AG04449 (cell line): ENCODE results near the gene FLAD1.

ENCODE experiments used
- CTCF ChIA-PET: fragments of 350-600 bp; formaldehyde crosslinking; extraction: SDS; loops from one replicate; lab custom pipeline; 2021; ENCODE audit warnings: antibody characterized with exemption; lab: Yijun Ruan, JAX
- POLR2A ChIA-PET: fragments of 400-600, 350-600 bp; formaldehyde crosslinking; extraction: SDS; loops from one replicate; lab custom pipeline; 2020; ENCODE audit warnings: antibody characterized with exemption, inconsistent platforms; lab: Yijun Ruan, JAX
- DNase-seq: peaks from one replicate; pipeline ENCODE4 v3.0.0-alpha.2; 2010; ENCODE audit warnings: low read depth, low spot score
- H3K4me3 ChIP-seq: 2 replicates; pipeline ENCODE4 v1.5.1; 2011; ENCODE audit warnings: low read depth, mild to moderate bottlenecking, control low read depth, low read length
- CTCF ChIP-seq: IDR thresholded peaks from one replicate; pipeline ENCODE4 v1.5.1; 2011; ENCODE audit warnings: mild to moderate bottlenecking, moderate library complexity, low read length, control low read depth, inconsistent platforms; ENCODE audit not compliant: insufficient read depth; ENCODE audit errors: missing control alignments

FLAD1 gene

GRCh38 chr1:155006601-155007101, 23.5 kb downstream of the FLAD1 start:
- ChIA-PET CTCF (interaction anchor here (1.0 to 17.2 kb wide), 3 partner anchors 12 to 53 kb away, joined by 4 to 244 read pairs (median 4); partner anchors contain the start of gene PYGO2), POLR2A (no interaction called here)
- no peak for TF ChIP-seq CTCF
- H3K4me3 ChIP-seq = no peak overlapping the region
- no peak for DNase-seq

- no peak for TF ChIP-seq CTCF
- POLR2A ChIA-PET = no interaction called here
- no peak for DNase-seq
- H3K4me3 ChIP-seq = no peak overlapping the region
- CTCF ChIA-PET = interaction anchor here (0.8 to 17.2 kb wide), 6 partner anchors 8 to 78 kb away, joined by 3 to 244 read pairs (median 4); partner anchors contain the start of gene ADAM15
Measured at GRCh38 chr1:155007251-155007828, 24.2 kb downstream of the FLAD1 start.

GRCh38 chr1:155008015-155008941, 25.1 kb downstream of the FLAD1 start:
- ChIA-PET CTCF (interaction anchor here (0.8 to 17.2 kb wide), 6 partner anchors 9 to 77 kb away, joined by 3 to 244 read pairs (median 4); partner anchors contain the start of genes ADAM15 and SHC1), POLR2A (no interaction called here)
- no peak for DNase-seq
- no peak for TF ChIP-seq CTCF
- no peak overlapping the region for H3K4me3 ChIP-seq

- TF ChIP-seq CTCF = no peak
- ChIA-PET POLR2A (interaction anchor here (0.7 kb wide), 1 partner anchor 15 kb away, joined by 4 read pairs; the partner anchor contains the start of gene LENEP), CTCF (interaction anchor here (1.2 to 17.2 kb wide), 3 partner anchors 10 to 76 kb away, joined by 3 to 244 read pairs (median 7); partner anchors contain the start of gene SHC1)
- no peak overlapping the region for H3K4me3 ChIP-seq
- no peak for DNase-seq
Measured at GRCh38 chr1:155009221-155009711, 26.1 kb downstream of the FLAD1 start.

GRCh38 chr1:155009742-155010141, 26.6 kb downstream of the FLAD1 start:
- TF ChIP-seq CTCF = no peak
- H3K4me3 ChIP-seq = no peak overlapping the region
- ChIA-PET CTCF (interaction anchor here (1.3 to 17.2 kb wide), 3 partner anchors 9 to 82 kb away, joined by 3 to 244 read pairs (median 3); no protein-coding TSS in a partner anchor), POLR2A (interaction anchor here (0.7 kb wide), 1 partner anchor 16 kb away, joined by 4 read pairs; the partner anchor contains the start of gene LENEP)
- DNase-seq = no peak
